Right lobe of liver (tissue), 4 donors: Measurements from ENCODE around the gene NCAPD3.

ENCODE experiments used
- CTCF ChIP-seq, 4 donors: fragments of 200-600 bp in 3 of 4; fragments of 450-650 bp in 1 of 4; IDR thresholded peaks; one replicate each; pipeline versions ENCODE4 v1.5.1 to v1.8.0; 2016 to 2022; ENCODE audit warnings: antibody characterized with exemption in 4 of 4, mild to moderate bottlenecking in 2 of 4
- POLR2A ChIP-seq: fragments of 450-650 bp; IDR thresholded peaks from one replicate; pipeline ENCODE4 v1.6.1; 2017; ENCODE audit warnings: antibody characterized with exemption, mild to moderate bottlenecking
- donor health status: DM: no; HTN: no; CAD: no.
- donor health status: DM: no; HTN: no; CAD: no.
- donor health status: DM: no; HTN: yes; CAD: no.

- no peak for TF ChIP-seq CTCF (IDR thresholded peaks at IDR 0.05)
- no peak for TF ChIP-seq POLR2A
These were observed 64.1 kb downstream of the NCAPD3 start for GRCh38 chr11:134159652-134160051.
